ENCODE results near the gene TTC28.
"Not testable (repeated sequence)": the region's sequence is repeated elsewhere in the genome, so short reads cannot be mapped to it uniquely, and the experiment has no call there.

Gene TTC28

GRCh38 chr22:28480000-28480715 lies 199.5 kb downstream of the TTC28 start:
- DNase-seq = no peak

- DNase-seq = no peak
These were observed 201.1 kb downstream of the TTC28 start for GRCh38 chr22:28478564-28478963.

GRCh38 chr22:28477556-28477955 lies 202.1 kb downstream of the TTC28 start:
- no peak for DNase-seq

- no peak for DNase-seq
These were observed 205.3 kb downstream of the TTC28 start for GRCh38 chr22:28474330-28474729.

GRCh38 chr22:28473258-28473657 lies 206.4 kb downstream of the TTC28 start:
- DNase-seq = no peak

- DNase-seq = not testable (repeated sequence)
These were observed 212.6 kb downstream of the TTC28 start for GRCh38 chr22:28467055-28467454.

GRCh38 chr22:28466399-28466798 lies 213.2 kb downstream of the TTC28 start:
- no peak for DNase-seq

GRCh38 chr22:28465841-28466240 lies 213.8 kb downstream of the TTC28 start:
- DNase-seq = no peak

- no peak for DNase-seq
These were observed 215.5 kb downstream of the TTC28 start for GRCh38 chr22:28464127-28464526.

- not testable (repeated sequence) for DNase-seq
These were observed 216.2 kb downstream of the TTC28 start for GRCh38 chr22:28463408-28463807.

GRCh38 chr22:28462901-28463300 lies 216.7 kb downstream of the TTC28 start:
- DNase-seq = no peak

- no peak for DNase-seq
These were observed 217.6 kb downstream of the TTC28 start for GRCh38 chr22:28462041-28462440.

- no peak for DNase-seq
These were observed 225.1 kb downstream of the TTC28 start for GRCh38 chr22:28454431-28455064.

GRCh38 chr22:28450109-28450508 lies 229.5 kb downstream of the TTC28 start:
- no peak for DNase-seq

- DNase-seq = no peak
These were observed 230.6 kb downstream of the TTC28 start for GRCh38 chr22:28449041-28449440.

- no peak for DNase-seq
These were observed 231.0 kb downstream of the TTC28 start for GRCh38 chr22:28448625-28449024.

- no peak for DNase-seq
These were observed 235.0 kb downstream of the TTC28 start for GRCh38 chr22:28444659-28445058.

GRCh38 chr22:28443526-28443876 lies 236.1 kb downstream of the TTC28 start:
- peak; percentile 48 to 63 for DNase-seq

GRCh38 chr22:28442711-28443525 lies 236.7 kb downstream of the TTC28 start:
- DNase-seq = peak in 1 of 2 donors; percentile 11

GRCh38 chr22:28442264-28442710 lies 237.4 kb downstream of the TTC28 start:
- peak; percentile 69 to 80 for DNase-seq

- DNase-seq = no peak
These were observed 237.8 kb downstream of the TTC28 start for GRCh38 chr22:28441720-28442263.

GRCh38 chr22:28440592-28441390 lies 238.8 kb downstream of the TTC28 start:
- no peak for DNase-seq
